ENCODE measurements around the gene AADAC.

- no peak for TF ChIP-seq POLR2AphosphoS5 (IDR thresholded peaks at IDR 0.05; ENCODE audit: low read depth, low read length)
- no peak for TF ChIP-seq PTBP1 (IDR thresholded peaks at IDR 0.05; ENCODE audit: low read depth, low read length, poor library complexity, severe bottlenecking)
- no peak for TF ChIP-seq CBFB (CRISPR knock-in tag; IDR thresholded peaks at IDR 0.05)
- TF ChIP-seq ZNF556 (CRISPR knock-in tag; IDR thresholded peaks at IDR 0.05; ENCODE audit: borderline replicate concordance) = no peak
- TF ChIP-seq ZNF510 (CRISPR knock-in tag; IDR thresholded peaks at IDR 0.05; ENCODE audit: low read depth) = no peak
- no peak for TF ChIP-seq CTCF (CRISPR knock-in tag; IDR thresholded peaks at IDR 0.05)
Measured at GRCh38 chr3:151813799-151814198, at the start of gene AADAC.
